ENCODE measurements around the gene SASH1. TPM values are rescaled to one million over a fixed set of nuclear protein-coding genes. Genes with fewer than 3 reads are reported as not detected.
A peak's percentile ranks its signal among the peaks of the same experiment; 100 is the strongest.

SASH1 gene
- total RNA-seq, 1 experiment from 2014 or later, result 33.2 TPM

DNA sequence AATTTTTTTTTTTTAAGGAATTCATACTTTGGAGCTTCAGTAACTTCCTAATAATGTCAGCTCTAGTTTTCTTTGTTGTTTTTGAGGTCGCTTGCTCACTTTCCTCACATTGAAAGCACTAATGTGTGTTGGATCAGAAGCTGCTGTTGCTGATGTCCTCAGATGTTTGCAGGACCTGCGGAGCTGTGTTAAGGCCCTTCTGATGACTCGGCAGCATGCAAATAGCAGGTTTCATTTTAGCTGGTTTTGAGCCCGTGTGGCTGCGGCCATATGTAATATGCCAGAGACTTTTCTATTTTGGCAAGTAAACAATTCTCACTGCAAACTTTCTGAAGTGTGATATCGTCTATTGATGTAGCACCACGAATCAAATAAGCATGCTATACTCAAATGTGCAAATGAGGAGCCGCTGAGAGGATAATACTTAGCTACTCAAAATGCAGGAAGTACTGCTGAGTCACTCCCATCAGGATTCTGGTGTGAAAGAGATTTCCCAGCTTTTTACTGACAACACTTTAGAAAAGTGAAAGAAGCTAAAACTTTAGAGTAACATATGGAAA is 187.8 kb downstream of the SASH1 start:
- Mint-ChIP-seq H3K27me3 (ENCODE audit: low read depth) (no peaks in the 10 kb centered on the region), H3K4me1 (peaks cover 15 to 18% of the 10 kb centered on the region in 2 experiments), H3K36me3 (ENCODE audit: insufficient read depth in 1 of 3, low read depth in 3 of 3) (peaks cover 54 to 82% (median 77%) of the 10 kb centered on the region in 3 experiments), H3K27ac (peak overlapping the region; percentile 13 to 94 (median 91); a peak in 5 of 7 replicates), H3K4me3 (peak overlapping the region in 1 of 2 experiments; percentile 50; a peak in 2 of 5 replicates), H3K9me3 (0 out of 5 replicates have a peak, but pooled peaks cover 0 to 2% of the 10 kb centered on the region in 2 experiments)
- Histone ChIP-seq H3K18ac (ENCODE audit: insufficient read length, low read depth, low read length) (no peak overlapping the region), H3K9me3 (ENCODE audit: control insufficient read depth, low read depth, low read length) (no peaks in the 10 kb centered on the region), H3T11ph (ENCODE audit: low read length) (no peak overlapping the region), H3K4me2 (ENCODE audit: insufficient read depth, insufficient read length, low read length) (no peak overlapping the region), H3K4me1 (ENCODE audit: insufficient read depth, low read length) (no peaks in the 10 kb centered on the region; the same call in 1 of the 2 replicates), H3K79me2 (ENCODE audit: insufficient read depth, low read length) (no peaks in the 10 kb centered on the region), H3K14ac (ENCODE audit: insufficient read depth, low read length) (no peak overlapping the region), H4K91ac (ENCODE audit: insufficient read length, low read depth, low read length) (no peak overlapping the region), H3K56ac (ENCODE audit: insufficient read length, low read depth, low read length) (no peak overlapping the region), H4K5ac (ENCODE audit: insufficient read length, low read depth, low read length) (no peak overlapping the region), H3K27me3 (ENCODE audit: insufficient read depth, low read length) (no peaks in the 10 kb centered on the region), H2BK12ac (ENCODE audit: insufficient read length, low read depth, low read length) (no peak overlapping the region), H2AFZ (ENCODE audit: low read length) (no peak overlapping the region), H2BK20ac (ENCODE audit: low read depth, low read length, poor library complexity, severe bottlenecking) (no peak overlapping the region), H3K27ac (ENCODE audit: insufficient read length, low read depth, low read length) (no peak overlapping the region), H2BK15ac (ENCODE audit: low read depth, low read length) (no peak overlapping the region), H2BK5ac (ENCODE audit: insufficient read length, low read length) (no peak overlapping the region), H4K8ac (replicated peaks; ENCODE audit: insufficient read length, low read depth, low read length) (no peak overlapping the region), H3K23me2 (ENCODE audit: insufficient read length, low read depth, low read length, poor library complexity, severe bottlenecking) (no peaks in the 10 kb centered on the region), H2AK5ac (ENCODE audit: insufficient read length, low read length) (no peak overlapping the region), H3K23ac (ENCODE audit: insufficient read length, low read depth, low read length) (no peak overlapping the region), H2BK120ac (ENCODE audit: low read depth, low read length, poor library complexity, severe bottlenecking) (no peak overlapping the region), H3K79me1 (ENCODE audit: insufficient read depth, low read depth, low read length, poor library complexity, severe bottlenecking) (no peaks in the 10 kb centered on the region), H3K4ac (ENCODE audit: low read depth, low read length) (no peak overlapping the region), H3K9ac (ENCODE audit: extremely low read depth, insufficient read length, low read length) (no peak overlapping the region), H4K20me1 (ENCODE audit: control insufficient read depth, insufficient read depth, insufficient read length) (no peaks in the 10 kb centered on the region)
- WGBS (ENCODE audit: extremely low coverage, insufficient read length, low lambda C conversion rate), result no CpG with 5 or more reads among the region's 8 CpGs
- TF ChIP-seq, protein P1, sequence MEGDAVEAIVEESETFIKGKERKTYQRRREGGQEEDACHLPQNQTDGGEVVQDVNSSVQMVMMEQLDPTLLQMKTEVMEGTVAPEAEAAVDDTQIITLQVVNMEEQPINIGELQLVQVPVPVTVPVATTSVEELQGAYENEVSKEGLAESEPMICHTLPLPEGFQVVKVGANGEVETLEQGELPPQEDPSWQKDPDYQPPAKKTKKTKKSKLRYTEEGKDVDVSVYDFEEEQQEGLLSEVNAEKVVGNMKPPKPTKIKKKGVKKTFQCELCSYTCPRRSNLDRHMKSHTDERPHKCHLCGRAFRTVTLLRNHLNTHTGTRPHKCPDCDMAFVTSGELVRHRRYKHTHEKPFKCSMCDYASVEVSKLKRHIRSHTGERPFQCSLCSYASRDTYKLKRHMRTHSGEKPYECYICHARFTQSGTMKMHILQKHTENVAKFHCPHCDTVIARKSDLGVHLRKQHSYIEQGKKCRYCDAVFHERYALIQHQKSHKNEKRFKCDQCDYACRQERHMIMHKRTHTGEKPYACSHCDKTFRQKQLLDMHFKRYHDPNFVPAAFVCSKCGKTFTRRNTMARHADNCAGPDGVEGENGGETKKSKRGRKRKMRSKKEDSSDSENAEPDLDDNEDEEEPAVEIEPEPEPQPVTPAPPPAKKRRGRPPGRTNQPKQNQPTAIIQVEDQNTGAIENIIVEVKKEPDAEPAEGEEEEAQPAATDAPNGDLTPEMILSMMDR (conservative IDR thresholded peaks at IDR 0.05), result no peak
- peak; percentile 47 for DNase-seq
